Measurements from ENCODE around the gene POLA1.

The POLA1 gene

GRCh38 chrX:25006586-25007058, 312.9 kb downstream of the POLA1 start:
- no peak overlapping the region for H3K4me3 ChIP-seq (ENCODE audit: low read depth, low read length)
- TF ChIP-seq CTCF (IDR thresholded peaks at IDR 0.05; ENCODE audit: low read depth, low read length), result no peak
- H3K27me3 ChIP-seq, result peaks cover 61% of the 10 kb centered on the region
- H3K4me1 ChIP-seq, result no peaks in the 10 kb centered on the region
- no peaks in the 10 kb centered on the region for H3K36me3 ChIP-seq
- no peak for DNase-seq
- H3K9me3 ChIP-seq, result no peaks in the 10 kb centered on the region

GRCh38 chrX:25007059-25008053, 313.6 kb downstream of the POLA1 start:
- no peak overlapping the region for H3K4me3 ChIP-seq (ENCODE audit: low read depth, low read length)

GRCh38 chrX:25009407-25009806, 315.7 kb downstream of the POLA1 start:
- TF ChIP-seq CTCF (IDR thresholded peaks at IDR 0.05; ENCODE audit: low read depth, low read length), result no peak
- H3K27me3 ChIP-seq, result peaks cover 86% of the 10 kb centered on the region

More at GRCh38 chrX:25007059-25008053, 313.6 kb downstream of the POLA1 start:
- peaks cover 68% of the 10 kb centered on the region for H3K27me3 ChIP-seq
- no peak for TF ChIP-seq CTCF (IDR thresholded peaks at IDR 0.05; ENCODE audit: low read depth, low read length)
- no peaks in the 10 kb centered on the region for H3K4me1 ChIP-seq
- DNase-seq, result no peak
- H3K9me3 ChIP-seq, result no peaks in the 10 kb centered on the region
- H3K36me3 ChIP-seq, result no peaks in the 10 kb centered on the region

GRCh38 chrX:25010784-25011588, 317.3 kb downstream of the POLA1 start:
- Histone ChIP-seq H3K36me3 (no peaks in the 10 kb centered on the region), H3K9me3 (no peaks in the 10 kb centered on the region), H3K4me3 (ENCODE audit: low read depth, low read length) (no peak overlapping the region), H3K27me3 (peaks cover 78% of the 10 kb centered on the region), H3K4me1 (no peaks in the 10 kb centered on the region)
- no peak for TF ChIP-seq CTCF (IDR thresholded peaks at IDR 0.05; ENCODE audit: low read depth, low read length)
- DNase-seq, result no peak

More at GRCh38 chrX:25009407-25009806, 315.7 kb downstream of the POLA1 start:
- no peak overlapping the region for H3K4me3 ChIP-seq (ENCODE audit: low read depth, low read length)
- DNase-seq, result no peak
- H3K9me3 ChIP-seq, result no peaks in the 10 kb centered on the region
- no peaks in the 10 kb centered on the region for H3K4me1 ChIP-seq
- H3K36me3 ChIP-seq, result no peaks in the 10 kb centered on the region

- Histone ChIP-seq H3K4me3 (ENCODE audit: low read depth, low read length) (no peak overlapping the region), H3K9me3 (no peaks in the 10 kb centered on the region; the same call in 1 of the 2 replicates), H3K36me3 (no peaks in the 10 kb centered on the region), H3K4me1 (no peaks in the 10 kb centered on the region), H3K27me3 (peaks cover 78% of the 10 kb centered on the region)
- DNase-seq, result no peak
- TF ChIP-seq CTCF (IDR thresholded peaks at IDR 0.05; ENCODE audit: low read depth, low read length), result no peak
Measured at GRCh38 chrX:25011589-25012432, 318.1 kb downstream of the POLA1 start.

Data from BE2C (cell line).